WERI-Rb-1 (cell line): ENCODE measurements around the gene BNC2.

Experiments used
- DNase-seq: peaks from one replicate; pipeline ENCODE4 v3.0.0-alpha.2; 2020
- H3K27ac ChIP-seq: fragments of 250-450 bp; sonication (Bioruptor Pico); 2 replicates; pipeline ENCODE4 v1.5.1; 2020; ENCODE audit warnings: mild to moderate bottlenecking, moderate library complexity
- H3K27me3 ChIP-seq: fragments of 250-450 bp; sonication (Bioruptor Pico); 2 replicates; pipeline ENCODE4 v1.5.1; 2021; ENCODE audit warnings: mild to moderate bottlenecking, low read depth, moderate library complexity; ENCODE audit not compliant: insufficient read depth, severe bottlenecking
- H3K36me3 ChIP-seq: fragments of 250-450 bp; sonication (Bioruptor Pico); 2 replicates; pipeline ENCODE4 v1.5.1; 2020; ENCODE audit warnings: mild to moderate bottlenecking, moderate library complexity
- H3K4me3 ChIP-seq: 2 replicates; pipeline ENCODE4 v1.5.1; 2011; ENCODE audit warnings: low read depth, mild to moderate bottlenecking, control low read depth, low read length
- H3K9me3 ChIP-seq: fragments of 250-450 bp; sonication (Bioruptor Pico); 2 replicates; pipeline ENCODE4 v1.5.1; 2021; ENCODE audit warnings: mild to moderate bottlenecking, moderate library complexity; ENCODE audit not compliant: severe bottlenecking
- CTCF ChIP-seq: IDR thresholded peaks from 2 replicates; pipeline ENCODE4 v1.5.1; 2011; ENCODE audit warnings: low read depth, mild to moderate bottlenecking, control low read depth, inconsistent platforms, low read length

The BNC2 gene

GRCh38 chr9:16524078-16524477 is 346.4 kb downstream of the BNC2 start:
- TF ChIP-seq CTCF = no peak
- Histone ChIP-seq H3K27ac (no peak overlapping the region), H3K36me3 (no peaks in the 10 kb centered on the region), H3K9me3 (no peaks in the 10 kb centered on the region), H3K4me3 (no peak overlapping the region), H3K27me3 (no peaks in the 10 kb centered on the region)
- DNase-seq = no peak

- no peaks in the 10 kb centered on the region for H3K9me3 ChIP-seq
- no peak overlapping the region for H3K27ac ChIP-seq
- no peaks in the 10 kb centered on the region for H3K36me3 ChIP-seq
- H3K27me3 ChIP-seq = no peaks in the 10 kb centered on the region
- no peak overlapping the region for H3K4me3 ChIP-seq
- DNase-seq = no peak
- TF ChIP-seq CTCF = no peak
These were observed 348.5 kb downstream of the BNC2 start for GRCh38 chr9:16521868-16522411.

- Histone ChIP-seq H3K27ac (no peak overlapping the region), H3K27me3 (no peaks in the 10 kb centered on the region), H3K9me3 (no peaks in the 10 kb centered on the region), H3K4me3 (no peak overlapping the region), H3K36me3 (no peaks in the 10 kb centered on the region)
- no peak for TF ChIP-seq CTCF
- DNase-seq = no peak
These were observed 351.5 kb downstream of the BNC2 start for GRCh38 chr9:16519001-16519400.

- no peak for DNase-seq
- Histone ChIP-seq H3K4me3 (no peak overlapping the region), H3K27ac (no peak overlapping the region), H3K27me3 (no peaks in the 10 kb centered on the region), H3K9me3 (no peaks in the 10 kb centered on the region), H3K36me3 (no peaks in the 10 kb centered on the region)
- TF ChIP-seq CTCF = no peak
These were observed 353.6 kb downstream of the BNC2 start for GRCh38 chr9:16516891-16517290.

GRCh38 chr9:16515879-16516301 is 354.6 kb downstream of the BNC2 start:
- no peak overlapping the region for H3K27ac ChIP-seq
- no peak overlapping the region for H3K4me3 ChIP-seq
- no peak for TF ChIP-seq CTCF
- H3K36me3 ChIP-seq = no peaks in the 10 kb centered on the region
- no peaks in the 10 kb centered on the region for H3K27me3 ChIP-seq
- DNase-seq = no peak
- H3K9me3 ChIP-seq = no peaks in the 10 kb centered on the region

- no peak for DNase-seq
- no peak for TF ChIP-seq CTCF
- no peak overlapping the region for H3K4me3 ChIP-seq
- no peaks in the 10 kb centered on the region for H3K27me3 ChIP-seq
- H3K27ac ChIP-seq = no peak overlapping the region
- no peaks in the 10 kb centered on the region for H3K36me3 ChIP-seq
- no peaks in the 10 kb centered on the region for H3K9me3 ChIP-seq
These were observed 355.3 kb downstream of the BNC2 start for GRCh38 chr9:16515207-16515606.
